NCI-H1092 treated with DMSO at 0.1 percent for 48 hours (cell line): ENCODE results near the gene BSN.

Experiments used
- DNase-seq: peaks from one replicate; lab custom pipeline; 2025; lab: John Stamatoyannopoulos, UW

BSN gene

GRCh38 chr3:49654955-49655556 lies 100.8 kb downstream of the BSN start:
- no peak for DNase-seq

DNA sequence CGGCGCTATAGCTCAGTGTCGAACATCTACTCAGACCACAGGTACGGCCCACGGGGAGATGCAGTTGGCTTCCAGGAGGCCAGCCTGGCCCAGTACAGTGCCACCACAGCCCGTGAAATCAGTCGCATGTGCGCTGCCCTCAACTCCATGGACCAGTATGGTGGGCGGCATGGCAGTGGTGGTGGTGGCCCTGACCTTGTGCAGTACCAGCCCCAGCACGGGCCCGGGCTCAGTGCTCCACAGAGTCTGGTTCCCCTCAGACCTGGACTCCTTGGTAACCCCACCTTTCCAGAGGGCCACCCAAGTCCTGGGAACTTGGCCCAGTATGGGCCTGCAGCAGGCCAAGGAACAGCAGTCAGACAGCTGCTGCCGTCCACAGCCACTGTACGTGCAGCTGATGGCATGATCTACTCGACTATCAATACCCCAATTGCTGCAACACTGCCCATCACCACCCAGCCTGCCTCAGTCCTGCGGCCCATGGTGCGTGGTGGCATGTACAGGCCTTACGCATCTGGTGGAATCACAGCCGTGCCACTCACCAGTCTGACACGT lies 101.5 kb downstream of the BSN start:
- no peak for DNase-seq

- DNase-seq: no peak
These were observed 102.3 kb downstream of the BSN start for GRCh38 chr3:49656541-49657112.

GRCh38 chr3:49657208-49657915 lies 103.1 kb downstream of the BSN start:
- DNase-seq: no peak

- DNase-seq: no peak
These were observed 104.4 kb downstream of the BSN start for GRCh38 chr3:49658711-49659110.

DNA sequence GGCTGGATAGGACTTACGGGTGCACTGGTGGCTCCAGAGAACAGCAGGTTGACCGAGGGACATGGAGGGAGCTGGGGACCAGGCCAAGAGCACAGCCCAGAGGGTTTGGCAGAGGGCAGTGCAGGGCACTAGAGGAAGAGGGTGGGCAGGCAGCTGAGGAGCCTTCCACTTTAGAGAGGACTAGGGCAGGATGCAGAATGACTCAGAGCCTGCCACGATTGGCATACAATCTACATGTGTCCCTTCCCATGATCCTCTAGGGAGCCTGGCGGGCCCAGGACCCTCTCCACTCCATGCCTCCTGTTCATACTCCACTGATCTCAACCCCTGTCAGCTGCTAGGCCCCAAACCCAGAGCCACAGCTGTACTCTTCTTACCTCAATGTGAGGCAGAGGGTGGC lies 105.5 kb downstream of the BSN start:
- DNase-seq: no peak

DNA sequence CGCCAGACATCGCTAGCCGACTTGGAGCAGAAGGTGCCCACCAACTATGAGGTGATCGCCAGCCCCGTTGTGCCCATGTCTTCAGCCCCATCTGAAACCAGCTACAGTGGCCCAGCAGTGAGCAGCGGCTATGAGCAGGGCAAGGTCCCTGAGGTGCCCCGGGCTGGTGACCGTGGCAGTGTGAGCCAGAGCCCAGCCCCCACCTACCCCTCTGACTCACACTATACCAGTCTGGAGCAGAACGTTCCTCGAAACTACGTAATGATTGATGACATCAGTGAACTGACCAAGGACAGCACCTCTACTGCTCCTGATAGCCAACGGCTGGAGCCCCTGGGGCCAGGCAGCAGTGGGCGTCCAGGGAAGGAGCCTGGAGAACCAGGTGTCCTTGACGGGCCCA lies 107.0 kb downstream of the BSN start:
- no peak for DNase-seq

GRCh38 chr3:49662021-49662420 lies 107.7 kb downstream of the BSN start:
- no peak for DNase-seq

DNA sequence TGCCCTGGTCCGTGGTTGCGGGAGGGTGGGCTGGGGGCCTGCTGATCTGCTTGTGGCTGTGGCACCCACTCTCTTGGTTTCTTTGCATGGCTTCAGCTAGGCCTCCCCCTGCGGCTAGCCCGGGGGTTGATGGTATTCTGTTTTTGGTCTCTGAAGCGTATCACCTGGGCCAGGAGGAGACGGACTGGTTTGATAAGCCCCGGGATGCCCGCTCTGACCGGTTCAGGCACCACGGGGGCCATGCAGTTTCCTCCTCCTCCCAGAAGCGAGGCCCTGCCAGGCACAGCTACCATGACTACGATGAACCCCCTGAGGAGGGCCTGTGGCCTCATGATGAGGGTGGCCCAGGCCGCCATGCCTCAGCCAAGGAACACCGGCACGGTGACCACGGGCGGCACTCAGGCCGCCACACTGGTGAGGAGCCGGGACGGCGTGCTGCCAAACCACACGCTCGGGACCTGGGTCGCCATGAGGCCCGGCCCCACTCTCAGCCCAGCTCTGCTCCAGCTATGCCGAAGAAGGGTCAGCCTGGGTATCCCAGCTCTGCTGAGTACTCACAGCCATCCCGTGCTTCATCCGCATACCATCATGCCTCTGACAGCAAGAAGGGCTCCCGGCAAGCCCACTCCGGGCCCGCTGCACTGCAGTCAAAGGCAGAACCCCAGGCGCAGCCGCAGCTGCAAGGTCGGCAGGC lies 108.6 kb downstream of the BSN start:
- DNase-seq: no peak

DNA sequence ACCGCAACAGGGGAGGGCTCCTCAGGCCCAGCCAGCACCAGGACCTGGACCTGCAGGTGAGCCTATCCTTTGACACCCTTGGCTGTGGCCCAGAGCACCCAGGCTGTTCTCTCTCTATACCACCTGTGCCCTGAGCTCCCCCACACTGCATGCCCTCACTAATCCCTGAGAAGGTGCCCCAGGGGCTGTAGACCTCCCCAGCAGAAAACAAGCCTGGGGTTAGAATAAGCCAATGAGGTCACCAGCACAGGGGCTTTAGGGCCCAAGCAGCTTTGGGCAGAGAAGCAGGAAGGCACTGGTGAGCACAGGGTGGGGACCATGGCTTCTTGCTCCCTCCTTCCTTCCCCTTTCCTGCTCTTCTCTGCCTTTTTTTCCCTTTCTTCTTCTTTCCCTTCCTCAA lies 109.6 kb downstream of the BSN start:
- DNase-seq: no peak

GRCh38 chr3:49664300-49664699 lies 110.0 kb downstream of the BSN start:
- DNase-seq: no peak

DNA sequence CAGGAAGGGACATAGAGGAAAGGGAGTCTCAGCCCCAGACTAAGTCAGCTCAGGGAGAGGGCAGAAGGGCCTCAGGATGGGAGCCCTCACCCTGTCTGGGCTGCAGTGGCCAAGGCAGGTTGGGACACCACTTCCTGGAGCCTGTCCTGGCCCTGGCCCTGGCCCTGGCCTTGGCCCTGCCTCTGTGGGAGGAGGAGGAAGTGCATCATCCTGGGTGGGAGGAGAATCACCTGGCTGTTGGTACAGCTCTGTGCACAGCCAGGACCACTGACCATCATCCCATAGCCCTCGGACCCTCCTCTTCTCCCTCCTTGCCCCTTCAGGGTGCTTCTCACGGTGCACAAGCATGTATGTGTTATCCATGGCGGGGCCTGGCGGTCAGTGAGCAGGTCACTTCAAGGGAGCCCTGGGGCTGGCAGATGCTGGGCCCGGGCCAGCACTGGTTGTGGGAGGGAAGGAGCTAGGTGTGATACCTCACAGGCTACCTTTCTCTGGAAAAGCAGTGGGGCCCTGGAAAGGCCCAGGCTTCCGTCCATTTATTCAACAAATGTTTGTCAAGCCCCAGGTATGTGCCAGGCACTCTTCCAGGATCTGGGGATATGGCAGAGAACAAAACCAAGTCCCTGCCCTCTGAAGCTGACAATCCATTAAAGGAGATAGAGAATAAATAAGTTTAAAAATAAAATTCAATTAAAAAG lies 111.7 kb downstream of the BSN start:
- DNase-seq: no peak

- DNase-seq: no peak
These were observed 112.3 kb downstream of the BSN start for GRCh38 chr3:49666592-49666991.

GRCh38 chr3:49667701-49668413 lies 113.6 kb downstream of the BSN start:
- DNase-seq: no peak

DNA sequence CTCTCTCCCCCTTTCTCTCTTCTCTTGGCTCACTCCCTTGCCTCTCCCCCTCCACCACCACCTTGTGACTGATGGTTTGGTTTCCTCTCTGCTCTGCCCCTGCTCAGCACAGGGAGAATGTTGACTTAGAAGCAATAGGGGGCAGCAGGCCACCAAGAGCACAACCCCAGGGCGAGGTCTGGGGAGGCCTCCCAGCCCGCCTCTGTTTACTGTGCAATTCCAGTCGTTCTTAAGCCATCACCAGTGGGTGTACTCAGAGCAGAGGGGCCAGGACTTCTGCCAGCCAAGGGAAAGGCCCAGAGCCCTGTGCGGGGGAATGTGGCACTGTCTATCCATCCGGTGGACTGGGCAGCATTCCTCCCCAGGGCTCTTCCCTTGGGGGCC lies 114.1 kb downstream of the BSN start:
- no peak for DNase-seq

DNA sequence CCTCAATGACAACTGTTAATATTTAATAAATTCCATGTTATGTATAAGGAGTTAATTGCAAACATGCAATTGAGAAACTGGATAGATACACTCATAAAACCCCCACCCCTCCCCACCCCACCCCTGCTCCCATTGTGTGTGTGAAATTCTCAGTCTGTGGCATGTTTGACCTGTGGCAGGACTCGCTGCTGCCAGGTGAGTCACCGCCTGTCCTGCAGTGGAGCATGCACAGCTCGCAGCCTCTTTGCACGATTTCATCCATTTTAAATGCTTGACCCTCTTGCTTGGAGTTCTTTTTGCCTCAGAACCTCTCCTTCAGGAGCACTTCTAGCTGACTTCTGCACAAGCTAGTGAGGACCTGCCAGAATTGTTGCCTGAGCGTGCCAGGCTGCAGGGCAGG lies 114.6 kb downstream of the BSN start:
- no peak for DNase-seq

GRCh38 chr3:49669352-49669751 lies 115.1 kb downstream of the BSN start:
- DNase-seq: no peak

- DNase-seq: no peak
These were observed 116.6 kb downstream of the BSN start for GRCh38 chr3:49670940-49671290.

GRCh38 chr3:49671291-49672288 lies 117.3 kb downstream of the BSN start:
- no peak for DNase-seq

GRCh38 chr3:49673121-49673714 lies 118.9 kb downstream of the BSN start:
- no peak for DNase-seq
